A204.1 (cell line): ENCODE data around the gene IL31RA.
"Not testable (repeated sequence)": the region's sequence is repeated elsewhere in the genome, so short reads cannot be mapped to it uniquely, and the experiment has no call there.

ENCODE experiments used
- FAIRE-seq: peaks from 2 replicates; lab custom pipeline; 2012; peaks lifted over from hg19 to GRCh38; lab: Jason Lieb, UNC

IL31RA gene

GRCh38 chr5:55850839-55851674, at the start of gene IL31RA:
Gene IL31RA (plus strand): TSS chr5:55851357. CDS start chr5:55851571, 214 bp downstream.
- no peak for FAIRE-seq

GRCh38 chr5:55808814-55809213, 42.3 kb upstream of the IL31RA start:
- FAIRE-seq: not testable (repeated sequence)

- FAIRE-seq: not testable (repeated sequence)
These were observed 35.2 kb upstream of the IL31RA start for GRCh38 chr5:55815939-55816338.

- FAIRE-seq: no peak
These were observed 34.8 kb upstream of the IL31RA start for GRCh38 chr5:55816342-55816741.

- FAIRE-seq: no peak
These were observed 34.1 kb upstream of the IL31RA start for GRCh38 chr5:55817030-55817429.

GRCh38 chr5:55820488-55820887, 30.7 kb upstream of the IL31RA start:
- no peak for FAIRE-seq

- FAIRE-seq: no peak
These were observed 29.2 kb upstream of the IL31RA start for GRCh38 chr5:55821731-55822512.

- FAIRE-seq: no peak
These were observed 27.9 kb upstream of the IL31RA start for GRCh38 chr5:55823151-55823796.

GRCh38 chr5:55829956-55830355, 21.2 kb upstream of the IL31RA start:
- FAIRE-seq: no peak

- no peak for FAIRE-seq
These were observed 18.7 kb upstream of the IL31RA start for GRCh38 chr5:55832446-55832845.

- FAIRE-seq: no peak
These were observed 15.0 kb upstream of the IL31RA start for GRCh38 chr5:55836191-55836590.

GRCh38 chr5:55841976-55842375, 9.2 kb upstream of the IL31RA start:
- FAIRE-seq: no peak

- no peak for FAIRE-seq
These were observed 3.3 kb upstream of the IL31RA start for GRCh38 chr5:55847837-55848236.

- FAIRE-seq: no peak
These were observed 2.4 kb upstream of the IL31RA start for GRCh38 chr5:55848783-55849182.

GRCh38 chr5:55851675-55851979, 470 bp downstream of the IL31RA start:
- no peak for FAIRE-seq

GRCh38 chr5:55852503-55852902, 1.3 kb downstream of the IL31RA start:
- FAIRE-seq: no peak

GRCh38 chr5:55853041-55853670, 2.0 kb downstream of the IL31RA start:
- FAIRE-seq: no peak

GRCh38 chr5:55853818-55854217, 2.7 kb downstream of the IL31RA start:
- FAIRE-seq: no peak

- no peak for FAIRE-seq
These were observed 4.4 kb downstream of the IL31RA start for GRCh38 chr5:55855509-55855908.

GRCh38 chr5:55856516-55857246, 5.5 kb downstream of the IL31RA start:
- no peak for FAIRE-seq

GRCh38 chr5:55857247-55857640, 6.1 kb downstream of the IL31RA start:
- no peak for FAIRE-seq

GRCh38 chr5:55858104-55858503, 6.9 kb downstream of the IL31RA start:
- no peak for FAIRE-seq
